ELF-1 (cell line): ENCODE data around the gene SHISA4.
"Not testable (repeated sequence)": the region's sequence is repeated elsewhere in the genome, so short reads cannot be mapped to it uniquely, and the experiment has no call there.

Source experiments
- DNase-seq: peaks from one replicate; pipeline ENCODE4 v3.0.0-alpha.2; 2016; ENCODE audit warnings: low read depth, low spot score

Gene SHISA4

DNA sequence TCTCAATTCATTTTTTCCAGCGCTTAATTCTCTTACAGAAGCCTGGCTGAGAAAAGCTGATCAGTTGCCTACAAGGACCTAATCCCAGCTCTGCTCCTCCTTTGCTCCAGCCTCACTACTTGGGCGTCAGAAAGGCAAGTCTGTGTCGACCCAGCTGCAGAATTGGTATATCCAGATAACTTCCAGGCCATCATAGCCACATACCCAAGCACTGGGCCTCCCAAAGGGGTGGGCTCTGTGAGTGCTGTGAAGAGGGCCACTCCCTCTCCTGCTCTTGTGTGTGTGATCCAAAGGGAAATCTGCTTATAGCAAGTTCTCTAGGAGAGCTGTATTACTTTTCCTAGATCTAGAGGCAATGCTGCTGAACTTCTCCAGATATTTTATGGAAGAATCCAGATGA, 39.6 kb downstream of the SHISA4 start:
- no peak for DNase-seq

DNA sequence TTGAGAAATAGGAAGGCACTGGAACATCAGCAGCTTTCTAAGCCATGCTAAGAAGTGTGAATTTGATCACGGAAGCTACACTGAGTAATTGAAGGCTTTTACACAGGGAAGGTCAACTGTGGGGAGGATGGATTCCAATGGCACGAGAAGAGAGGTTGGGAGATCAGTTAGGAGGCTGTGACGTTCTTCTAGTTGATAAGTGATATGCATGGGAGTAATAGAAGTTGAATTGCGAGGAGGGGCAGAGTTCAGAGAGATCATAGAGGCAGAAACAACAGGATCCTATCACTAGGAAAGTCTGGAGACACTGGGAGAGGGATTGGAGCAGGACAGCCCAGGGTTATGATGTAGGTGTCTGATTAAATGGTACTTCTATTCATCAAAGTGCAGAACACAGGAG, 41.4 kb downstream of the SHISA4 start:
- DNase-seq: no peak

DNA sequence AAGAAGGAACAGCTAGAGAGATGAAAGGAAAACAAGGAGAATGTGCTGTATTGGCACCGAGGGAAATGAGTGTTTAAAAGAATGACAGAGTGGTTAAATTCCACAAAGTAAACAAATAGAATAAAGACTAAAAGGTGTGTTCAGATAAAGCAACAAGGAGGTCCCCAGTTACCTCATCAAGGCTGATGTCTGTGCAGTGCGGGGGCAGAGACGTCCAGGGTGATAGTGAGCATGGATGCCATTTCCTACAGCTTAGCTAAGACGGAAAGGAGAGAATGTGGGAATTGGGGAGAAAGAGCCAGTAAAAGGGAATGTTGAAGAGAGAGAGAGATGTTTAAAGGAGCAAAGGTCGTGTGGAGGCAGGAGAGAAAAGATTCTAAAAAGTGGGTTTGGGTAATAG, 42.1 kb downstream of the SHISA4 start:
- DNase-seq: no peak

DNA sequence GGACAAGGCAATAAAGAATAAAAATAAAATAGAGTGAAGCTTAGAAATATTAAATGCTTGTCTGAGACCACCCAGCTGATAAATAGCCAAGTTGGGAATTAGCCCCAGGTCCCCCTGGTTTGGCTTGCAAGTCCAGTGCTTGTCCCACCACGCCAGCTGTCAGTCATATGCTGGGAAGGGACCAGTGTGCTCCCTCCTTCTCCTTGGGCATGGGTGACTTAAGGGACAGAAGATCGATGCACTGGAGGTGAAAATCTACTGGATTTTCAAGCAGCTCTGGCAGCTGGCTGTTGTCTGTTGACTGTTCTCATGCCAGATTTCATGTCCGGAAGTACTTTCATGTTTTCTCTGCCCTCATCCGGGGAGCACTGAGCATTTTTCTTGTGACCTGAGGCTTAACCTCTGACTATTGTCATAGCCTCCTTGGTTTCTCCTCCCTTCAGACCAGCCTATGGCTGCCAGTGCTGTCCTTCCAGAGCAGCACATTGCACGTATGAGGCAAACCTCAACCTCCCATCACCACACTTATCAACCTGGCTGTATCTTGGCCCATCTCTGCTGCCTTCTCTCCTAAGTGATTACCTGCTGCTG, 45.2 kb downstream of the SHISA4 start:
- no peak for DNase-seq

DNA sequence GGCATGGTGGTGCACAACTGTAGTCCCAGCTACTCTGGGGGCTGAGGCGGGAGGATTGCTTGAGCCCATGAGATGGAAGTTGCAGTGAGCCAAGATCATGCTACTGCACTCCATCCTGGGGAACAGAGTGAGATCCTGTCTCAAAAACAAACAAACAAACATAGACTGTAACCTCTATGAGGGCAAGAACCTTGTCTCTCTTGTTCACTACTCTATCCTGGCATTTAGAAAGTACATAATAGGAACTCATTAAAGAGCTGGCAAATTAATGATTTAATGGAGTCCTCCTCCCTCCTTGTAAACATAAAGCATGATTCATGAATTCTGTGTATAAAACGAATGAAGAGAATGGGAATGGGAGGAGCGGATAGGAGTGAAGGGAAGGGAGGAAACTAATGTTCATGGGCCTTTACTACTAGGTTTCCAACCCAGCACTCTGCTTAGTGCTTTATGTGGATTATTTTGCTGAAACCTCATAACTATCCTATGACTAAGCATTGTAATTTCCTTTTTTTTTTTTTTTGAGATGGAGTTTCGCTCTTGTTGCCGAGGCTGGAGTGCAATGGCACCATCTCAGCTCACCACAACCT, 49.0 kb downstream of the SHISA4 start:
- DNase-seq: no peak

DNA sequence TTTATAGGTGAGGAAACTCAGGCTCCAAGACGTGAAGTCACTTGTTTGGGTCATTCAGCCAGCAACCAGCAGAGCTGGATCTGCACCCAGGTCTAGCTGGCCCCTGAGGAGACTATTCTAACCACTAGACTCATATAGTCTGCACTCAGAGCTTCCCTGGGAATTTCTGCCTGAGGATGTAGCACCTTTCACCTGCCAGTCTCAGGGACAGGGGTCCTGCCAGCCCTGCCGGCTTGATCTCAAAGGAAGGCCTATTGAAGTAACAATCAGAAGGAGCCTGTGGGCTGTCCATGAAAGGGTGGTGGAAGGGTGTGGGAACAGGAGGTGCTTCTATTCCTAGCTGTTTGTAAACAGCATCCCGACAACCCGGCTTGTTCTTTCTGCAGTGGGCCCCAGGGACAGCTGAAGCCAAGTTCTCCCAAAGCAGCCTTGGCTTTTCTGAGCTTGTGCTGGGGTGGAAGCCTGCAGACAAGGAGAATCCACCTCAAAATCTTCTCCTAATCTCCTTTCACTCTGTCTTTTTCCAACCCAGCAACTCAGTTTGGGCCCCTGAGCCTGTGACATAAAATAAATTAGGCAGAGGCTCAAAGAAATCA, 49.8 kb downstream of the SHISA4 start:
- peak; percentile 67 for DNase-seq

DNA sequence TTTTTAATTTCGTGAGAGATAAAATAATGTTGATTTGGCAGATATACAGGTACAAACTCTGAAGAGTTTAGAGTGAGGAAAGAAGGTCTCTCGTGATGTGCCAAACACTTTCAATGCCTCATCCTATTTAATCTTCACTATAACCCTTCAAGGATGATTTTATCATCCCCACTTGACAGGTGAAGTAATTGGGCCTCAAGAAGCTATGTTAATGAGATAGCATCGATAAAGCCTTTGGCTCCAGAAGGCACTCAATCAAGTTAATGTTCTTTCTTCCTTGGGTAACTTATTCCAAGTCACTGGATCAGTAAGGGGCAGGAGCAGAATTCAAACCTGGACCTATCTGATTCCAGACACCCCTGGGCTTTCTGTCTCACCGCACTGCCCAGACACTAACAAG, 50.5 kb downstream of the SHISA4 start:
- no peak for DNase-seq

DNA sequence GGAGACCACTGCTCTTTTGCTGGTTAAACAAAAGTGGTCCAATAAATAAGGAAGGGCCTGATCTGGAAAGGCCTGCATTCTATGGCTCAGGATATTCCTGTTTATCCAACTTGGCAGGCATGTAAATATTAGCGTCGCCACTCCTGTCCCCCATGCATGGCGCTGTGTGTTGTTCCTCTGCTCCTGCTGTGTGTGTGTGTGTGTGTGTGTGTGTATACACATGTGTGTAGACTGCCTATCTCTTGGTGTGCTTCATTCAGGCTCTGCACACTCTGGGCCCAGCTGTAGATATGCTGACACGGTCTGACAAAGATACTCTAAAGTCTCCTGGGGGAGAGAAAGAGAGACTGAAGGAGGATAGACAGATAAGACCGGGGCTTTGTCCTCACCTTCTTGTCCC, 50.9 kb downstream of the SHISA4 start:
- DNase-seq: no peak

DNA sequence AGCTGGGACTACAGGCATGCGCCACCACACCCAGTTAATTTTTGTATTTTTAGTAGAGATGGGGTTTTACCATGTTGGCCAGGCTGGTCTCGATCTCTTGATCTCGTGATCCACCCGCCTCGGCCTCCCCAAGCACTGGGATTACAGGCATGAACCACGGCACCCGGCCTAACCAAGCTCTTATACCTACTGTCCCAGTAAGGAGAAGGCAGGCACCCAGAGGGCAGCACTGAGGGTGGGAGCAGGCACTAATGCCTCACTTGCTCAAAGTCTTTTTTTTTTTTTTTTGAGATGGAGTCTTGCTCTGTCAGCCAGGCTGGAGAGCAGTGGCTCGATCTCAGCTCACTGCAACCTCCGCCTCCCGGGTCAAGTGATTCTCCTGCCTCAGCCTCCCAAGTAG, 51.6 kb downstream of the SHISA4 start:
- not testable (repeated sequence) for DNase-seq

DNA sequence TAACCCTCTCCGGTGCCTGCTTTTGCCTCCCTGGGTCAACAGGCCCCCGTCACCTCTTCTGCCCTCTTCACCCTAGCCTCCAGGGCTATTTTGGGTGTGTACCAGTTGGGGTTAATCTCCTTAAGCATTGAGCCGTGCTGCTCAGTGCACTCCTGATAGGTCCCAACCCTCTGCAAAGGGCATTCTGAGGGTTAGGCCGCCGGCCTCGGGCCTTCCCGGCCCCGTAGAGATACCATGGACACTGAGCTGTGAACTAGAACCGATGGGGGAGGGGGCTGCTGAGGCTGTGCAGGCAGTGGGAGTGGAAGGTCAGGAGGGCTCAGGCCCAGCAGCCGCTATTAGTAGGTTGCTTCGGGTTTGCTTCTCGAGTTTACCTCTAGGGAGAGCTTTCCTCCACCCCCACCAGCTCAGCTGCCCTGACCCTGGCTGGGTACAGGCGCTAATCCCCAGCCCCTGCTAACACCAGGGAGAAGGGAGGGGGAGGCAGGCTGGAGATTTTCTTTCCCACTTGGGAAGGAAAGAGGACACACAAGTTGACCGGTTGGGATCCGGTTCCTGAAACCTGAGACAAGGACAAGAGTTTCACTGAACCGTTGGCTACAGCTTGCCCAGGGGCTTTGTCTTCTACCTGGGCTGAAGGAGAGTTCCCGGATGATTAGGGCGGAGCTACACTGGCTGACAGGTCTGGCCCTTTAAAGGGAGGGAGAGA, 52.9 kb downstream of the SHISA4 start:
- DNase-seq: peak; percentile 94

DNA sequence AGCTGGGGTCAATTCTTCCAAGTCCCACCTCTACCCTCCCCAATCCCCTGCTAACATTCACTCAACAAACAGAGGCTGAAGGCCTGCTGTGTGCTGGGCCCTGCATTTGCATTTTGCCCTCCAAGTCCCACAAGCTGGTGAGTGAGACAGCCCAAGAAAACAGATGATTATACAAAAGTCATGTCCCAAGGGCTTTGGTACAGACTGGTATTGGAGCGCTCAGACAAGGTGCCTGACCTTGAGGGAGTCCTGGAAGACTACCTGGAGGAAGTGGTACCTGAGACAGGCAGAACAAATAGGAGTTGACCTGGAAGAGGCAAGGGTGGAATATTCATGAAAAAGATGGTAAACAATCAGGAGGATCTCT, 53.4 kb downstream of the SHISA4 start:
- DNase-seq: no peak
